ENCODE data around the gene LIPC. TPM values are rescaled to one million over a fixed set of nuclear protein-coding genes. Genes with fewer than 3 reads are reported as not detected.

The LIPC gene
- total RNA-seq, 1 experiment from 2014 or later, result not detected

DNA sequence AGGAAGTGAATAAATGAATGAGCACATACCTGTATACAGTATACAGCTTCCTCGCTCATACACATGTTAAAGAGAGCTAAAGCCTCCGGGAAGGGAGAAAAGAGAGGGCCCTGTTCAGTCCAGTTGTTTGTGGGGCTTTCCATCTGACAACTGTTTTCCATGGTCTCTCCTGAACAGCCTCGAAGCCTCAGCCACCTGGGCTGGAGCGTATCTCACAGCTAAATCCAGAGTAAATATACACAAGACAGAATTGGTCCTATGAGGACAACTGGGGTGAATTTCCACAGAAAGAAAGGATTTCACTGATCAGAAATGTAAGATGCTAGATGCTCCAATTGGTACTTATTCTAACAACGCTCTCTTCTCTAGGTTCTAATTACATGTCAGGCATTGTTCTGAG is 103.5 kb downstream of the LIPC start:
- Histone ChIP-seq H3K9me2 (ENCODE audit: insufficient read depth) (no peaks in the 10 kb centered on the region; the same call in 1 of the 2 replicates), H3K27ac (ENCODE audit: low read depth, low read length) (no peak overlapping the region), H3K4me2 (ENCODE audit: low read length) (no peak overlapping the region), H3K4me1 (ENCODE audit: control insufficient read depth in 1 of 2, insufficient read depth in 2 of 2, low read length in 2 of 2) (no peaks in the 10 kb centered on the region), H3K9me3 (ENCODE audit: control insufficient read depth in 1 of 2, insufficient read depth in 1 of 2, low read depth in 1 of 2, low read length in 2 of 2) (no peaks in the 10 kb centered on the region), H3K36me3 (ENCODE audit: control insufficient read depth in 1 of 2, insufficient read depth in 2 of 2, low read length in 2 of 2) (no peaks in the 10 kb centered on the region), H3K27me3 (ENCODE audit: insufficient read depth, low read length) (no peaks in the 10 kb centered on the region), H3K79me2 (ENCODE audit: insufficient read depth, low read length) (no peaks in the 10 kb centered on the region), H3K4me3 (replicated peaks in 1 of 2; ENCODE audit: low read depth in 1 of 2, low read length in 2 of 2) (no peak overlapping the region), H2AFZ (ENCODE audit: low read depth, low read length, poor library complexity, severe bottlenecking) (no peak overlapping the region), H3K9ac (ENCODE audit: low read length) (no peak overlapping the region), H4K20me1 (ENCODE audit: insufficient read depth) (no peaks in the 10 kb centered on the region)
- ChIA-PET RAD21 (ENCODE audit: low non-redundant PET in 1 of 2, low total read pairs in 2 of 2, uncharacterized antibody in 2 of 2, unreplicated experiment in 2 of 2) (no interaction called here), CTCF (no interaction called here), POLR2A (interaction anchor here (1.0 kb wide), 1 partner anchor 8 kb away, joined by 3 read pairs; no protein-coding TSS in a partner anchor)
- no peak for TF ChIP-seq EGR1 (IDR thresholded peaks at IDR 0.05; ENCODE audit: low read depth)
- TF ChIP-seq SIN3A (IDR thresholded peaks at IDR 0.05; ENCODE audit: low read depth), result no peak
- no peak for TF ChIP-seq JUND (IDR thresholded peaks at IDR 0.05)
- TF ChIP-seq POLR2AphosphoS5 (IDR thresholded peaks at IDR 0.05; ENCODE audit: low read depth, low read length), result no peak
- DNase-seq (ENCODE audit: low read depth, low spot score) (no peak), ATAC-seq (no peak)
- intact Hi-C loops (cut with micrococcal nuclease), result no loop called here
- no TSS peak for BruUV-seq (replicated peaks)

GRCh38 chr15:58535894-58536293 is 104.1 kb downstream of the LIPC start:
- no peak for ATAC-seq
- BruUV-seq (replicated peaks), result no TSS peak
- no peaks in the 10 kb centered on the region for H3K36me3 ChIP-seq (ENCODE audit: control insufficient read depth in 1 of 2, insufficient read depth in 2 of 2, low read length in 2 of 2)
- POLR2A ChIA-PET, result no interaction called here
- DNase-seq (ENCODE audit: low read depth, low spot score), result no peak
- no peaks in the 10 kb centered on the region for H3K9me3 ChIP-seq (ENCODE audit: control insufficient read depth in 1 of 2, insufficient read depth in 1 of 2, low read depth in 1 of 2, low read length in 2 of 2)
- RAD21 ChIA-PET (ENCODE audit: low non-redundant PET in 1 of 2, low total read pairs in 2 of 2, uncharacterized antibody in 2 of 2, unreplicated experiment in 2 of 2), result no interaction called here
- no peaks in the 10 kb centered on the region for H3K4me1 ChIP-seq (ENCODE audit: control insufficient read depth in 1 of 2, insufficient read depth in 2 of 2, low read length in 2 of 2)
- no peak overlapping the region for H2AFZ ChIP-seq (ENCODE audit: low read depth, low read length, poor library complexity, severe bottlenecking)
- H3K4me3 ChIP-seq (replicated peaks in 1 of 2; ENCODE audit: low read depth in 1 of 2, low read length in 2 of 2), result no peak overlapping the region
- H3K9ac ChIP-seq (ENCODE audit: low read length), result no peak overlapping the region
- no peak overlapping the region for H3K4me2 ChIP-seq (ENCODE audit: low read length)
- H4K20me1 ChIP-seq (ENCODE audit: insufficient read depth), result no peaks in the 10 kb centered on the region
- no peaks in the 10 kb centered on the region; the same call in 1 of the 2 replicates for H3K9me2 ChIP-seq (ENCODE audit: insufficient read depth)
- no peak overlapping the region for H3K27ac ChIP-seq (ENCODE audit: low read depth, low read length)
- no peaks in the 10 kb centered on the region for H3K27me3 ChIP-seq (ENCODE audit: insufficient read depth, low read length)
- H3K79me2 ChIP-seq (ENCODE audit: insufficient read depth, low read length), result no peaks in the 10 kb centered on the region
- intact Hi-C loops (cut with micrococcal nuclease), result no loop called here
- CTCF ChIA-PET, result no interaction called here
- TF ChIP-seq POLR2A (IDR thresholded peaks at IDR 0.05; ENCODE audit: borderline replicate concordance, extremely low read depth, insufficient read depth, insufficient read length), result no peak
- no peak for TF ChIP-seq YY1 (IDR thresholded peaks at IDR 0.05; ENCODE audit: extremely low read depth, insufficient replicate concordance, low read depth, low read length)
- TF ChIP-seq JUND (IDR thresholded peaks at IDR 0.05), result no peak
- no peak for TF ChIP-seq ELF1 (IDR thresholded peaks at IDR 0.05; ENCODE audit: borderline replicate concordance, low read depth)
- no peak for TF ChIP-seq CEBPB (IDR thresholded peaks at IDR 0.05; ENCODE audit: low read depth)
- TF ChIP-seq ZNF274 (IDR thresholded peaks at IDR 0.05; ENCODE audit: low read depth, low read length), result no peak
- TF ChIP-seq EZH2phosphoT487 (IDR thresholded peaks at IDR 0.05; ENCODE audit: borderline replicate concordance), result no peak
- no peak for TF ChIP-seq EZH2 (IDR thresholded peaks at IDR 0.05)
- TF ChIP-seq, protein P1, sequence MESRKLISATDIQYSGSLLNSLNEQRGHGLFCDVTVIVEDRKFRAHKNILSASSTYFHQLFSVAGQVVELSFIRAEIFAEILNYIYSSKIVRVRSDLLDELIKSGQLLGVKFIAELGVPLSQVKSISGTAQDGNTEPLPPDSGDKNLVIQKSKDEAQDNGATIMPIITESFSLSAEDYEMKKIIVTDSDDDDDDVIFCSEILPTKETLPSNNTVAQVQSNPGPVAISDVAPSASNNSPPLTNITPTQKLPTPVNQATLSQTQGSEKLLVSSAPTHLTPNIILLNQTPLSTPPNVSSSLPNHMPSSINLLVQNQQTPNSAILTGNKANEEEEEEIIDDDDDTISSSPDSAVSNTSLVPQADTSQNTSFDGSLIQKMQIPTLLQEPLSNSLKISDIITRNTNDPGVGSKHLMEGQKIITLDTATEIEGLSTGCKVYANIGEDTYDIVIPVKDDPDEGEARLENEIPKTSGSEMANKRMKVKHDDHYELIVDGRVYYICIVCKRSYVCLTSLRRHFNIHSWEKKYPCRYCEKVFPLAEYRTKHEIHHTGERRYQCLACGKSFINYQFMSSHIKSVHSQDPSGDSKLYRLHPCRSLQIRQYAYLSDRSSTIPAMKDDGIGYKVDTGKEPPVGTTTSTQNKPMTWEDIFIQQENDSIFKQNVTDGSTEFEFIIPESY (IDR thresholded peaks at IDR 0.05; ENCODE audit: extremely low read depth, insufficient replicate concordance, low read length), result no peak
- TF ChIP-seq SRF (IDR thresholded peaks at IDR 0.05; ENCODE audit: low read depth), result no peak
- TF ChIP-seq RAD21 (IDR thresholded peaks at IDR 0.05; ENCODE audit: low read depth), result no peak
- TF ChIP-seq, protein P2, sequence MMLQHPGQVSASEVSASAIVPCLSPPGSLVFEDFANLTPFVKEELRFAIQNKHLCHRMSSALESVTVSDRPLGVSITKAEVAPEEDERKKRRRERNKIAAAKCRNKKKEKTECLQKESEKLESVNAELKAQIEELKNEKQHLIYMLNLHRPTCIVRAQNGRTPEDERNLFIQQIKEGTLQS (IDR thresholded peaks at IDR 0.05), result no peak
- TF ChIP-seq CTCF (IDR thresholded peaks at IDR 0.05 in 2 of 3, conservative IDR thresholded peaks at IDR 0.05 in 1 of 3; ENCODE audit: borderline replicate concordance in 1 of 3, insufficient read depth in 1 of 3, low read depth in 2 of 3, low read length in 2 of 3), result no peak
- TF ChIP-seq SIN3A (IDR thresholded peaks at IDR 0.05; ENCODE audit: low read depth), result no peak
- no peak for TF ChIP-seq TCF7L2 (IDR thresholded peaks at IDR 0.05; ENCODE audit: borderline replicate concordance, extremely low read depth, insufficient read depth, insufficient read length)
- TF ChIP-seq MAX (IDR thresholded peaks at IDR 0.05), result no peak
- no peak for TF ChIP-seq CBX3 (IDR thresholded peaks at IDR 0.05; ENCODE audit: low read depth)
